ENCODE measurements around the gene TSC1.

The TSC1 gene

DNA sequence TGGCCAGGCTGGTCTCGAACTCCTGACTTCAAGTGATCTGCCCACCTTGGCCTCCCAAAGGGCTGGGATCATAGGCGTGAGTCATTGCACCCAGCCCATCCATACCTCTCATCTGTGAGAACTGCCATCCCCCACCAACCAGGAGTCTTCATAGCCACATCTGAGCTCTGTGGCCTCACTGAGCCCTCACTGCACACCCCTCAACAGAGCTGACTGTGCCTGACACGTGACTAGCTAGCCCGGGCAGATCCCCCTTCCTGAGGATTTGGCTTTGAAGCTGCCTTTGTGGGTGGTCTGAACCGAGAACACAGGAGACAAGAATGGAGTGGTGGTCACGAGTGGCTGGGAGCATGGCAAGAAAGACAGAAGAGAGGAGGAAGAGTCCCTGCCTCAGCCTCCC, 81.9 kb downstream of the TSC1 start:
- no peak for DNase-seq (ENCODE audit: low read depth)
- H3K4me3 ChIP-seq (ENCODE audit: low read length): no peak overlapping the region
- TF ChIP-seq, protein P1, sequence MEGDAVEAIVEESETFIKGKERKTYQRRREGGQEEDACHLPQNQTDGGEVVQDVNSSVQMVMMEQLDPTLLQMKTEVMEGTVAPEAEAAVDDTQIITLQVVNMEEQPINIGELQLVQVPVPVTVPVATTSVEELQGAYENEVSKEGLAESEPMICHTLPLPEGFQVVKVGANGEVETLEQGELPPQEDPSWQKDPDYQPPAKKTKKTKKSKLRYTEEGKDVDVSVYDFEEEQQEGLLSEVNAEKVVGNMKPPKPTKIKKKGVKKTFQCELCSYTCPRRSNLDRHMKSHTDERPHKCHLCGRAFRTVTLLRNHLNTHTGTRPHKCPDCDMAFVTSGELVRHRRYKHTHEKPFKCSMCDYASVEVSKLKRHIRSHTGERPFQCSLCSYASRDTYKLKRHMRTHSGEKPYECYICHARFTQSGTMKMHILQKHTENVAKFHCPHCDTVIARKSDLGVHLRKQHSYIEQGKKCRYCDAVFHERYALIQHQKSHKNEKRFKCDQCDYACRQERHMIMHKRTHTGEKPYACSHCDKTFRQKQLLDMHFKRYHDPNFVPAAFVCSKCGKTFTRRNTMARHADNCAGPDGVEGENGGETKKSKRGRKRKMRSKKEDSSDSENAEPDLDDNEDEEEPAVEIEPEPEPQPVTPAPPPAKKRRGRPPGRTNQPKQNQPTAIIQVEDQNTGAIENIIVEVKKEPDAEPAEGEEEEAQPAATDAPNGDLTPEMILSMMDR (conservative IDR thresholded peaks at IDR 0.05; ENCODE audit: low read depth, low read length): no peak

DNA sequence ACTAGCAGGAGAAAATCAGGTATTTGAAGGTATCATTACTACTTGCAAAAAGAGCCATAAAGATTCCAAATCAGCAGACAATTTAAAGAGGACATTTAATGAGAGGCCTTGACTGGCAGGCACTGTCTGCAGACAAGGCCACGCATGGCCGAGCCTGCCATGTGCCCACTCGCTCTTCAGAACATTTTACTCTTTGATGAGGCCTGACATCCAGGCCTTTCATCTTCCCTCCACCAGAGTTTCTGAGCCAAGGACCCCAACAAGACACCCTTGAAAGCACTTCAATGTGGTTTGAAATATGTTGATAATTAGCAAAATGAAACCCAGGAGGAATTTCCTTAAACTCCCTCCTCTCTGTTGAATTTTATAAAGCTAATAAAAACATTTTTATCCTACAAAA, 82.8 kb downstream of the TSC1 start:
- no peak overlapping the region for H3K4me3 ChIP-seq (ENCODE audit: low read length)
- DNase-seq (ENCODE audit: low read depth): no peak
- TF ChIP-seq, protein P1 (conservative IDR thresholded peaks at IDR 0.05; ENCODE audit: low read depth, low read length): no peak

DNA sequence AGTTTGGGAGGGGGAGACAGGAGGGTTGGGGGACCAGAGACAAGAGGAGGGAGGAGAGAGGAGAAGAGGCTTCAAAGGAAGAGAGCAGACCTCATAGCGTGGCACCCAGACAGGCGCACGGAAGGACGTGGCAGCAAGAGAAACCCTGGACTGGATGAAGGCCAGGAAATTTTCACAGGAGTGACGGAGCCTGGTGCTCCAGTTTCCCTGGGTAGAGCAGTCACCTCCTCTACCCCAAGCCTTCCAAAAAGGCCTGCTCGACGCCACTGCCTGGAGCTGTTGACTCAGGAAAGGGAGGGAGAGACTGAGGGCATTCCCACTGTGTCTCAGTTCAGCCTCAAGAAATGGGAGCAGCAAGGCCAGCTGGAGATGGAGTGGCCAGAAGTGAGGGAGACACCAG, 85.7 kb downstream of the TSC1 start:
- TF ChIP-seq, protein P1 (conservative IDR thresholded peaks at IDR 0.05; ENCODE audit: low read depth, low read length): no peak
- no peak overlapping the region for H3K4me3 ChIP-seq (ENCODE audit: low read length)
- DNase-seq (ENCODE audit: low read depth): no peak

DNA sequence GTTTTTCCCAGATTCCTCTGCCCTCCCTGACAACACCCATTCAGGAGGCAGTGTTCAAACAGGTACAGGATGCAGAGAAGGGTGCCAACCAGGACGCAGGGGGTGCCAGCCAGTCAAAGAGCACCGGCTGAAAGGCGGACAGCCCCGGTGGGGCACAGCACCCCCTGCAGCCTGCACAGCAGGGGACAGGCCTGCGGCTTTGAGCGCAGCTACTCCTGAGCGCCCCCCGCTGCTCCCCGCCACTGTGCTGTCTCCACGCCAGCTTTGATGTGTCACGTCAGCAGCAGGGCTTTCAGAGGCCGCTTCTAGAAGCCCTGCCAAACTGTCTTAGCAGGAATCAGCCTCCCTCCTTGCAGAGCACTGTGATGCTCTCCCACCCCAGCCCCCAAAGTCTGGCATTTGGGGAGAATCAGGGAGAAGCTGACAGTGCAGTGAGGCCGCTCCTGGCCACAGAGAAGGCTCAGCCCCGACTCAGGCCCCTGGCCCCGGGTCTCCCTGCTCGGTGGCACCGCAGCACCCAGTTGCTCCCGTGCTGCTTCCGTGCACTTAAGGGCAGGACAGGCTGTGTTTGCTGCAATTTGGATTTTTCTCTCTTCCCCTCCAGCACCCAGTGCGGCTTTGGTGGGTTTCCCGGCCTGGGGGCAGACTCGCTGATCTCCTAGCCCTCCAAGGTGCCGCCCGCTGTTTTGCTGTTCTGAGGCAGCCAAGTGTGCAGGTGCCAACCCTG, 86.6 kb downstream of the TSC1 start:
- TF ChIP-seq, protein P1 (conservative IDR thresholded peaks at IDR 0.05; ENCODE audit: low read depth, low read length): no peak
- no peak overlapping the region for H3K4me3 ChIP-seq (ENCODE audit: low read length)
- DNase-seq (ENCODE audit: low read depth): no peak

DNA sequence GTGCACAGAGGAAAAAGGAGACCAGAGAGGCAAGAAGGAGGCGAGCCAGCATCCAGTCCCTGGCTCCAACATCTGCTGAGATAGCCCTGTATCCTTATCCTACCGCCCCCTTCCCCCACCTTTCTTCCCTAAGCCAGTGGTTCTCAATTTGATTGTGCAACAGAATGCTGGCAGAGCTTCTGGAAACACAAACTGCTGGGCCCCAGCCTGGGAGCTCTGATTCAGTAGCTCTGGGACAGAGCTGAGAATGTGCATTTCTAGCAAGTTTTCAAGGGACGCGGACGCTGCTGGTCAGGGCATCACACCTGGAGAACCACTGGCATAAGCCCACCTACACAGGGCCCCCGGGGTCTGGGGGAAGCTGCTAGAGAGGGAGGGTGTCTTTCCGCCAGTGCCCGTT, 87.4 kb downstream of the TSC1 start:
- no peak for DNase-seq (ENCODE audit: low read depth)
- TF ChIP-seq, protein P1 (conservative IDR thresholded peaks at IDR 0.05; ENCODE audit: low read depth, low read length): no peak
- H3K4me3 ChIP-seq (ENCODE audit: low read length): no peak overlapping the region

DNA sequence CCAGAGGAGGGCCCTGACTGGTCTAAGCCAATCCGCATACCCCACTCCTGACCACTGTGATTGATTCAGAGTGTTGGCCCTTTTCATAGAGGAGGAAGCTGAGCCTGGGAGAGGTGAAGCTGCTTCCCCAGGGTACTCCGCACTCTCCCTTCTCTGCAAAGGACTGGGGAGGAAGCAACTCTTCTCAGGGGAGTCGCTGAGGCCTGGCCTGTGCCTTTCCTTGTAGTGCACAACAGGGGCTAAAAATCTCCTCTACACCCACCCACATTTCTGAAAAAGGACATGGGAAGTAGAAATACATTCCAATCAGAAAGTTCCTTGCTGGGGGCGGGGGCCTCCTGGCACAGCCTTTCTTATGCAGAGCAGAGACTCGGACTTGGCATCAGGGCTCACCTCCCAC, 88.5 kb downstream of the TSC1 start:
- TF ChIP-seq, protein P1 (conservative IDR thresholded peaks at IDR 0.05; ENCODE audit: low read depth, low read length): no peak
- no peak for DNase-seq (ENCODE audit: low read depth)

DNA sequence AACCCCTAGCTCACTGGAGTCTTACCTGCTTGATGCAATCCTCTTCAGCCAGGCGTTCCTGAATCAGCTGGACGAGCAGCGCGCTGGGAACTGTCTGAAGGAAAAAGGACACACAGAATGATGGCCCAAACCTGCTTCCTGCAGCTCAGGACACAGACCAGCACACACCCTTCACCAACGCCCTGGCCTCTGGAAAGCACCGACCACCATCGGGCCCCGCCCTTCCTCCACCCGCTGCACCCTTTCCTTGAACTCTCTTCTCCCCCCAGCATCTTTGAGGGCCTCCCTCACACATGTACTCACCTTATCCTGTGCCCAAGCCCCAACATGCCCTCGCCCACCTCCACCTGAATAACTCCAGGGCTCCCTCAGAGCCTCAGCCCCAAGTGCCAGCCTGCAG, 89.6 kb downstream of the TSC1 start:
- no peak for DNase-seq (ENCODE audit: low read depth)

More for the DNA sequence above, 88.5 kb downstream of the TSC1 start:
- H3K4me3 ChIP-seq (ENCODE audit: low read length): no peak overlapping the region

More for the DNA sequence above, 89.6 kb downstream of the TSC1 start:
- TF ChIP-seq, protein P1 (conservative IDR thresholded peaks at IDR 0.05; ENCODE audit: low read depth, low read length): no peak
- no peak overlapping the region for H3K4me3 ChIP-seq (ENCODE audit: low read length)
